H54 (cell line): ENCODE data around the gene PLA2G2D.
A peak's percentile ranks its signal among the peaks of the same experiment; 100 is the strongest.

Experiments
- DNase-seq: peaks from one replicate; pipeline ENCODE4 v3.0.0; 2011; ENCODE audit warnings: low spot score, mixed read lengths; ENCODE audit not compliant: insufficient read length
- FAIRE-seq: peaks from 3 replicates; lab custom pipeline; 2011; peaks lifted over from hg19 to GRCh38; lab: Jason Lieb, UNC
- POLR2A ChIP-seq: IDR thresholded peaks from 2 replicates; pipeline ENCODE4 v1.6.1; 2011; ENCODE audit warnings: low read depth, mild to moderate bottlenecking, low read length

PLA2G2D gene

GRCh38 chr1:20068722-20069121 is 50.6 kb downstream of the PLA2G2D start:
- FAIRE-seq (no peak), DNase-seq (no peak)
- no peak for TF ChIP-seq POLR2A

- DNase-seq (peak; percentile 50), FAIRE-seq (peak; percentile 69)
- no peak for TF ChIP-seq POLR2A
Measured at GRCh38 chr1:20063861-20064292, 55.5 kb downstream of the PLA2G2D start.
